ENCODE data around the gene IGF2BP2.

Gene IGF2BP2

DNA sequence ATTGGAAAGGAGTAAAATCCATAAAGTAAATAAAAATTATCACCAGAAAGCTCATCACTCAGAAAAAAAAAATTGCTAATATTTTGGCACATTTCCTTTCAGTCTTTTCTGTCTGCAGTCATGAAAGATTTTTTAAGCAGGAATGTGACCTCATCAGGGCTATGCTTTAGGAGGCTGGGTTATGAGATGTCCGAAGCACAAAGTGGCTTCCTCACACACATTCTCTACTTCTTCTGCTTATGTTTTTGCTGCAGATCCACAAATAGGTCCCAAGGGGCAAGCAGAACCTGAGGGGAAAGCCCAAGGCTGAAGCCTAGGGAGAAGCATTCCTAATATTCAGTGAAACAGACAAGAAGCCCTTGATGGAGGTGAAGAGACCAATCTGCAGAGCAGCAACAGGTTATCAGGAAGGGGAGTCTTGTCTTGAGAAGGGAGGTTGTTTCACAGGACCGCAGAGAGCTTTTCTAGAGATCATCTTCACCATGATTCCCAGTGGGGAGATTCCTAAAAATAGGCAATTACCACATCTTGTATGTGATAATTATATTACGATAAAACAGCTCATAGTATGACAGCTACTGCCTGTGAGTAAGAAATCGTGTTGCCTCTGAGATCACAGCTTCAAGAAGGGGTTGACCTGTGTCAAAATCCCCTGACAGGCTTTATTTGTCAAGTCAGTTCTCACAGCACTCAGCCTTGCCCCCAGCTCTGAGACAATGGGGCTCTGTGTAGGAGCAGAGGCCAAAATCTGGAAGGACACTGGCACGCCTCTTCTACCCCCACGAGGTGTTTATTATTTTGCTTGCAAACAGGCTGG is 60.5 kb downstream of the IGF2BP2 start:
- DNase-seq = no peak

GRCh38 chr3:185763347-185764005 is 61.4 kb downstream of the IGF2BP2 start:
- DNase-seq = no peak

- DNase-seq = no peak
These were observed 64.3 kb downstream of the IGF2BP2 start for GRCh38 chr3:185760550-185760949.

GRCh38 chr3:185760088-185760487 is 64.8 kb downstream of the IGF2BP2 start:
- no peak for DNase-seq

GRCh38 chr3:185759512-185759911 is 65.3 kb downstream of the IGF2BP2 start:
- DNase-seq = no peak

DNA sequence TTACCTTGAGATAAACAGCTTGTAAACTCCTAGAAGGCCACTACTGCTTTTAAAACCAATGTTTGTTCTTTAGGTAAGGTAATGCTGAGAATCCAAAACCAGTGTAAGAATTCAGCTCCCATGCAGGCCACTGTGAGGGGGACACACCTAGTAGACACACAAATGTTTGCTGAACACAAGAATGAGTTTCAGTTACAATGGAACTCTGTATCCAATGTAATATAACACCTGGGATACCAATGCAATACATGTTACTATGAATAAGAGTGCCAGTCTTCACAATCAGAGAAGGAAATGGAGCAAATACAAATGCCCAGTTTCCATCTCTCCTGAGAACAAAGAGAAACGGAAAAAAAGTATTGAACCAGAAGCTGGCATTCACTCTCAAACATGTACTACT is 65.9 kb downstream of the IGF2BP2 start:
- DNase-seq = no peak

GRCh38 chr3:185757176-185757575 is 67.7 kb downstream of the IGF2BP2 start:
- DNase-seq = no peak

GRCh38 chr3:185756477-185756876 is 68.4 kb downstream of the IGF2BP2 start:
- no peak for DNase-seq

DNA sequence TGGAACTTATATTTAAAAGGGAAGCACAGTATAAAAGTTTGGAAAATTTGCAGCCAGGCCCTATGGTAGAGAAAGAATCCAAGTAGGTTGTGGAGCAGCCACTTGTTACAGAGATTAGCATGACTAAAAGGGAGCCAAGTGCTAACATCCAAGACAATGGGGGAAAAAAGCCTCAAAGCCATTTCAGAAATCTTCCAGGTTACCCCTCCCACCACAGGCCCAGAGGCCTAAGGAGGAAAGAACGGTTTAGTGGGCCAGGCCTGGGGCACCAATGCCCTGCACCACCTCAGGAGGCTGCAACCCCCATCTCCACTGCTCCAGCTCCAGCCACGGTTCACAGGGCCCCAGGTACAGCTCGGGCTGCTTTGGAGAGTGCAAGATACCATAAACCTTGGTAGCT is 69.9 kb downstream of the IGF2BP2 start:
- no peak for DNase-seq

GRCh38 chr3:185753354-185753753 is 71.5 kb downstream of the IGF2BP2 start:
- DNase-seq = peak; percentile 53

GRCh38 chr3:185750702-185751101 is 74.1 kb downstream of the IGF2BP2 start:
- no peak for DNase-seq

- no peak for DNase-seq
These were observed 74.8 kb downstream of the IGF2BP2 start for GRCh38 chr3:185750015-185750414.

GRCh38 chr3:185746470-185746869 is 78.4 kb downstream of the IGF2BP2 start:
- peak; percentile 47 for DNase-seq

GRCh38 chr3:185744997-185745843 is 79.6 kb downstream of the IGF2BP2 start:
- peak; percentile 79 for DNase-seq

DNA sequence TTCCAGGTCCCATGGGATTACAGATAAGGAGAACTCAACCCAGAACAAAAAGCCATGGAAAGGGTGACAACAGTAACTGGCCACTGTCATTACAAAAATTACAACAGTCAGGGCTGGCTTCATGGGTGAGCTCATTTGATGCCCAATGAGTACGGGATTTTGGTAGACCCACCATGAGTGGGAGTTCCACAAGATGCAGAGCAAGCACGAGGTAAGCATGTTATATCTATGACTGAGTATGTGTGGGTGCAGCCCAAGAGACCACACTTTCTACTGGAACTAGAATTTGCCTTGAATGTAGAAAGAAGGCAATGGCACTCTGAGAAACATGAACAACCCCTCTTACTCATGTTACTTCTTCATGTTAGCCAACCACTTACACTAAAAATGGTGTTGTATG is 83.3 kb downstream of the IGF2BP2 start:
- no peak for DNase-seq

DNA sequence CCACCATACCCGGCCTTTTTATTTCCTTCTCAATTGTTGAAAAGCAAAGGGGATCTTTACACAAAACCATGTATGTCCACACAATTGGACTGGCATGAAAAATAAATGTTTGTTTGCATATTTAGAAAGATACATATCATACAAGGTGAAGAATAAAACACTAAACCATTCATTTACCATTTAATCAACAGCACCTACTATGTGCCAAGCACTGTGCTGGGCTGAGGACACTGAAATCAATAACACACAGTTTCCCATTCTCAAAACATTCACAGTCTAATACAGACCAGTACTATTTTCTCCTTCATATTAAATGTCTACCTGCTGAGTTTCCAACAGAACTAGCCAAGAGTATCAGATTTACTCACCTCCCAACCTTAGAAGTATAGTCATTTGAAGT is 84.7 kb downstream of the IGF2BP2 start:
- no peak for DNase-seq

DNA sequence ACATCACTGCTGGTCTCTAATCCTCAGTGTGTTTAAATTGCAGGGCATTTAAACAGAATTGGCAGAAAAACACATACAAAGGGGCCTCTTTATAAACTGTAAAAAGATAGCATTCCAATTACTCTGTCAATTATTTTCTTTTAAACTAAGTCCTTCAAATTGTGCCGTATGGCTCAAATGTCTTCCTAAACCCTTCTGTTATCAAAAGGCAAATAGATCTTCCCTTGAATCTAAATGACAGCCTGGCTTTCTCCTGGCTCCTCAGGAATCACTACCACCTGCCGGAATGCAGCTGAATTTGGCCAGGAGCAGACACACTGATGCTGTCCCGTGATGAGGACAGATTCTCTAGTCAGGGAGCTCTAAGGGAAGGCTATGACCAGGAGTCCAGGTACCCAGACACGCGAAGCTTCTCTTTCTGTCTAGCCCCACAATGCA is 85.6 kb downstream of the IGF2BP2 start:
- DNase-seq = no peak

DNA sequence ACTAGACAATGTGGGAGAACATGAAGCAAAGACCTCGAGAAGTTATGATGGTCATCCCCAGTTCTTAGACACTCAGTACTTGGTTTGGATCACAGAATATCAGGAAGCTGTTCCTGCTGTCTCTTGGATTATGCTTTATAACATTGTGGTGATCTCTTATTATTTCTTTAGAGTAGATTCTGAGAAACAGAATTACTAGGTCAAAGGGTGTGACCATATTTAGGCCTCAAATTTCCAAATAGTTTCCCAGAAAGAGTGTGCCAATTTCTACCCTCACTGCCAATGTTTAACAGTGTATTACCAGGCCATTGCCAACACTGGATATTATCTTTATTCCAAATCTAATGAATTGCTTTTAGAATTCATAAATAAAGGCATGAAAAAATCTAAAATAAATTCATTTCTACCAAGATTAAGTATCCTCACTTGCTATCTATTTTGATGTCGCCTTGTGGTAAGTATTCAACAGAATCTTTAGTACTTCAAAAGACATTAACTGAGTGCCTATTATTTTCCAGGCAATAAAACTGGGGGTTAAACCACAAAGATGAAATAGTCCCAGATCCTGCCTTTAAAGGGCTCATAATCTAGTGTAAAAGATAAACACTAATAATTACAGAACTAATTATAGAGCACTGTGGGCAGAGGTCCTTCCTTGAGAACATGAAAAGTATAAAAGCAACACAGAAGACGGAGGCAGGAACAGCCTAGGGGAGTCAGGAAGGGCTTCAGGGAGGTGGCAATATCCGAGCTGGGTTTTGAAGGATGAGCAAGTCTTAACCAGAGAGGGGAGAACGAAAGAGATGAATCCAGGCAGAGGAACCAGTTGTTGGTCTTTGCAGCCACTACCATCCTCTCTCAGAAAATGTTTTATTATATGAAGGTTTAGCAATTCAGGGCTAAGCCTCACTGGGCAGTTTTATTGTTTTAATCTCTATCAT is 86.8 kb downstream of the IGF2BP2 start:
- DNase-seq = peak; percentile 62

DNA sequence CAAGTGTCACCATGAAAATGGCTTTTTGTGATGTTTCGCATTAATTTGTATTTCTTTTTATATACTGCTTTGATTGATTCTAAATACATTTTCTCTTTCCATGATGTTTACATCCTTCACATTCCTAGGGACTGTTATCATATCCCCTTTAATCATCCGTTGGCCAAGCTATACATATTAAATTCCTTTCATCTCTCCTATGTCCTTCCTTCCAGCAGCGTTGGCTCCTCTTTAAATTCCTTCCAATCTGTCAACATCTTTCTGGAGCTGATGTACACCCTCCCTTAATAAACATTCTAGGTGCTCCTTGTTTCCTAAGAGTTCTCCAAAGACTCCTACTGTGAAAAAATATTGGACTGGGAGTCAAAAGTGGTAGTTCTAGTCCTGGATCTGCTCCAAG is 87.8 kb downstream of the IGF2BP2 start:
- no peak for DNase-seq

DNA sequence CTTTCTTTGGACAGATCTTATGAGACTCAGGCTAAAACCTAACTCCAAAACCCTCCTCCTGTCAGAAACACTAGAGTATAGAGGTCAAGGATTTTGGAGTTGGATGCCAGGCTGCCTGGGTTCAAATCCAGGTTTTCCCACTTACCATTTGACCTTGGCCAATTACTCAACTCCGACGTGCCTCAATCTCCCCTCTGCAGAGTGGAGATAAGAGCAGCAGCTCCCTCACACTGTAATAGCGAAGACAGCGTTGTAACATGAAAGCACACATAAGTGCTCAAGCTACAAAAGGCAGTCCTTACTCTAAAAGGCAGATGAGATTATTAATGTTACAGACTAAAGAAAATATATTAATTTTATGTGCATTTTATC is 90.1 kb downstream of the IGF2BP2 start:
- no peak for DNase-seq

DNA sequence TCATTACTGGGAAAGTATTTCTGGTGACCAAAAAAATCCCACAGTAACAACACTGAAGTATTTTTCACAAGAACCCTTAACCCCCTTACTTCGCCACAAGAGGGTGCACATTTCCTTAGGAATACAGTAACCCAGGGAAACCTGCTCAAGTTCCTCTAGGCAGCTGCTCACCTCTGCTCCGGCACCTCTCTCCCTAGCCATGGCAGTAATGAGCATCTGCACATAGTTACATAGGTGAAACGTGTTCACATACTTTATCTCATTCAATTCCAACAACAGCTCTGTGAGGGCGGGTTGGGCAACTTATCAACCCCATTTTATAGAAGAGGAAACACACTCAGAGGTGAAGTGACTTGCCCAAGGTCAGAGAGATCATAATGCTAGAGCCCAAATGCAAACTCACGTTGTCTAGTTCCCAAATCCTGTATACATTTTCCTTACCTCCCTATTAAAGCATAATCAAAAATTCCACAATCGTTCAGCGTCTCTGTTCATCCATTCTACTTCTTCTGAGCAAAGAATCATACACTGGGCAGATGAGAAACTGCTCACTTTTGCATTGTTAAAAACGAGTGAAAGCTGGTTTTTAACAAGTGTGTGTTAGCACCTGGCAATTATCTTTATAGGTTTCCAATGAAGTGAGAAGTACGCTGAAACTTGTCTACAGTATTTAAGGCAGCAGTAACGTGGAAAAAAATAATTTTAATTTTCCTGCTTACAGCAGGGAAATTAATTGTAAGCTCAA is 90.7 kb downstream of the IGF2BP2 start:
- DNase-seq = peak; percentile 45

- no peak for DNase-seq
These were observed 92.1 kb downstream of the IGF2BP2 start for GRCh38 chr3:185732782-185733181.

All from GF-D8 (cell line).